SK-N-MC (cell line): ENCODE measurements around the gene PHC3.

Experiments
- DNase-seq: peaks from one replicate; pipeline ENCODE4 v3.0.0-alpha.2; 2011; ENCODE audit warnings: low read depth, low spot score
- H3K27ac ChIP-seq: fragments of 200-600 bp; sonication (generic); 2 replicates; pipeline ENCODE4 v1.5.1; 2016; ENCODE audit warnings: mixed run types
- H3K36me3 ChIP-seq: fragments of 200-600 bp; sonication (generic); 2 replicates; pipeline ENCODE4 v1.6.1; 2017; ENCODE audit warnings: antibody characterized with exemption, low read length, mixed read lengths; ENCODE audit not compliant: insufficient read depth
- H3K4me3 ChIP-seq: fragments of 200-600 bp; sonication (generic); 2 replicates; pipeline ENCODE4 v1.5.1; 2016
- H3K9ac ChIP-seq: fragments of 200-600 bp; sonication (generic); 2 replicates; pipeline ENCODE4 v1.8.0; 2017; ENCODE audit warnings: mixed run types, mixed read lengths; ENCODE audit not compliant: insufficient read length
- H3K9me3 ChIP-seq: fragments of 200-600 bp; sonication (generic); 2 replicates; pipeline ENCODE4 v1.6.1; 2017; ENCODE audit warnings: low read depth, mild to moderate bottlenecking, antibody characterized with exemption, low read length, moderate library complexity, mixed read lengths
- EZH2 ChIP-seq: fragments of 200-600 bp; sonication (generic); IDR thresholded peaks from one replicate; pipeline ENCODE4 v1.6.1; 2017; ENCODE audit warnings: antibody characterized with exemption
- FOXP2 ChIP-seq: optimal IDR thresholded peaks from 2 replicates; pipeline ENCODE3; 2011; ENCODE audit warnings: mild to moderate bottlenecking, moderate library complexity; ENCODE audit not compliant: insufficient read depth; ENCODE audit errors: extremely low read length, control extremely low read depth
- POLR2AphosphoS5 ChIP-seq: IDR thresholded peaks from 2 replicates; pipeline ENCODE4 v1.6.1; 2012; ENCODE audit warnings: mild to moderate bottlenecking, low read depth, low read length, borderline replicate concordance

Gene PHC3

GRCh38 chr3:170081079-170081741 is 100.3 kb downstream of the PHC3 start:
- Histone ChIP-seq H3K9ac (no peak overlapping the region), H3K9me3 (no peaks in the 10 kb centered on the region), H3K4me3 (no peak overlapping the region), H3K27ac (no peak overlapping the region), H3K36me3 (peaks cover 35% of the 10 kb centered on the region)
- no peak for DNase-seq
- TF ChIP-seq FOXP2 (no peak), POLR2AphosphoS5 (no peak), EZH2 (no peak)

GRCh38 chr3:170080605-170081004 is 100.9 kb downstream of the PHC3 start:
- H3K4me3 ChIP-seq, result no peak overlapping the region

GRCh38 chr3:170079536-170080165 is 101.9 kb downstream of the PHC3 start:
- no peak for TF ChIP-seq POLR2AphosphoS5
- TF ChIP-seq EZH2, result no peak
- TF ChIP-seq FOXP2, result no peak
- Histone ChIP-seq H3K4me3 (no peak overlapping the region), H3K9ac (no peak overlapping the region), H3K36me3 (peaks cover 23% of the 10 kb centered on the region), H3K9me3 (no peaks in the 10 kb centered on the region), H3K27ac (no peak overlapping the region)
- DNase-seq, result no peak

More at GRCh38 chr3:170080605-170081004, 100.9 kb downstream of the PHC3 start:
- Histone ChIP-seq H3K36me3 (peaks cover 30% of the 10 kb centered on the region), H3K9ac (no peak overlapping the region), H3K9me3 (no peaks in the 10 kb centered on the region), H3K27ac (no peak overlapping the region)
- TF ChIP-seq FOXP2 (no peak), EZH2 (no peak), POLR2AphosphoS5 (no peak)
- DNase-seq, result no peak

- Histone ChIP-seq H3K27ac (no peak overlapping the region), H3K4me3 (no peak overlapping the region), H3K9me3 (no peaks in the 10 kb centered on the region), H3K9ac (no peak overlapping the region), H3K36me3 (peaks cover 16% of the 10 kb centered on the region)
- no peak for TF ChIP-seq POLR2AphosphoS5
- TF ChIP-seq FOXP2, result no peak
- TF ChIP-seq EZH2, result no peak
- no peak for DNase-seq
Observed at GRCh38 chr3:170078620-170079281, 102.8 kb downstream of the PHC3 start.

- no peak overlapping the region for H3K27ac ChIP-seq
- H3K9ac ChIP-seq, result no peak overlapping the region
- H3K4me3 ChIP-seq, result no peak overlapping the region
- no peaks in the 10 kb centered on the region for H3K9me3 ChIP-seq
- no peak for TF ChIP-seq POLR2AphosphoS5
- TF ChIP-seq FOXP2, result no peak
- TF ChIP-seq EZH2, result no peak
- peaks cover 8% of the 10 kb centered on the region; the same call in 1 of the 2 replicates for H3K36me3 ChIP-seq
- DNase-seq, result no peak
Observed at GRCh38 chr3:170077361-170077760, 104.2 kb downstream of the PHC3 start.

GRCh38 chr3:170076715-170077238 is 104.8 kb downstream of the PHC3 start:
- Histone ChIP-seq H3K9ac (no peak overlapping the region), H3K27ac (no peak overlapping the region), H3K9me3 (no peaks in the 10 kb centered on the region), H3K36me3 (peaks cover 5% of the 10 kb centered on the region; the same call in 1 of the 2 replicates), H3K4me3 (no peak overlapping the region)
- no peak for DNase-seq
- TF ChIP-seq POLR2AphosphoS5 (no peak), FOXP2 (no peak), EZH2 (no peak)

GRCh38 chr3:170075441-170076091 is 106.0 kb downstream of the PHC3 start:
- H3K9ac ChIP-seq, result no peak overlapping the region
- no peak for TF ChIP-seq FOXP2
- TF ChIP-seq EZH2, result no peak
- no peak for TF ChIP-seq POLR2AphosphoS5
- no peak overlapping the region for H3K27ac ChIP-seq

GRCh38 chr3:170064108-170064507 is 117.4 kb downstream of the PHC3 start:
- Histone ChIP-seq H3K9me3 (no peaks in the 10 kb centered on the region), H3K36me3 (no peaks in the 10 kb centered on the region), H3K4me3 (no peak overlapping the region), H3K9ac (no peak overlapping the region), H3K27ac (no peak overlapping the region)
- no peak for DNase-seq
- TF ChIP-seq POLR2AphosphoS5 (no peak), EZH2 (no peak), FOXP2 (no peak)

More at GRCh38 chr3:170075441-170076091, 106.0 kb downstream of the PHC3 start:
- DNase-seq, result no peak
- Histone ChIP-seq H3K4me3 (no peak overlapping the region), H3K9me3 (no peaks in the 10 kb centered on the region), H3K36me3 (peaks cover 5% of the 10 kb centered on the region; the same call in 1 of the 2 replicates)
